ENCODE measurements around the gene AK9.
"Not testable (repeated sequence)": the region's sequence is repeated elsewhere in the genome, so short reads cannot be mapped to it uniquely, and the experiment has no call there.

AK9 gene

GRCh38 chr6:109693111-109693510 lies 2.1 kb upstream of the AK9 start:
- no peak for ATAC-seq

GRCh38 chr6:109690373-109690736 lies 647 bp downstream of the AK9 start:
- ATAC-seq = peak; percentile 24 to 47

GRCh38 chr6:109687271-109687761 lies 3.7 kb downstream of the AK9 start:
- peak; percentile 14 to 15 for ATAC-seq

- no peak for ATAC-seq
Observed at GRCh38 chr6:109686566-109687265, 4.3 kb downstream of the AK9 start.

- not testable (repeated sequence) for ATAC-seq
Observed at GRCh38 chr6:109678661-109679505, 12.1 kb downstream of the AK9 start.

GRCh38 chr6:109678240-109678639 lies 12.8 kb downstream of the AK9 start:
- ATAC-seq = no peak

GRCh38 chr6:109676724-109677123 lies 14.3 kb downstream of the AK9 start:
- ATAC-seq = no peak

GRCh38 chr6:109672839-109673238 lies 18.2 kb downstream of the AK9 start:
- ATAC-seq = no peak

GRCh38 chr6:109672175-109672574 lies 18.8 kb downstream of the AK9 start:
- no peak for ATAC-seq

- ATAC-seq = no peak
Observed at GRCh38 chr6:109671733-109672132, 19.3 kb downstream of the AK9 start.

GRCh38 chr6:109669811-109670210 lies 21.2 kb downstream of the AK9 start:
- no peak for ATAC-seq

GRCh38 chr6:109662192-109662591 lies 28.8 kb downstream of the AK9 start:
- ATAC-seq = no peak

- peak; percentile 32 to 58 for ATAC-seq
Observed at GRCh38 chr6:109660526-109661320, 30.3 kb downstream of the AK9 start.

GRCh38 chr6:109655761-109656262 lies 35.2 kb downstream of the AK9 start:
- ATAC-seq = no peak

- ATAC-seq = no peak
Observed at GRCh38 chr6:109653264-109653663, 37.7 kb downstream of the AK9 start.

GRCh38 chr6:109644131-109644530 lies 46.9 kb downstream of the AK9 start:
- no peak for ATAC-seq

GRCh38 chr6:109632405-109632804 lies 58.6 kb downstream of the AK9 start:
- no peak for ATAC-seq

GRCh38 chr6:109631403-109631802 lies 59.6 kb downstream of the AK9 start:
- ATAC-seq = no peak

- no peak for ATAC-seq
Observed at GRCh38 chr6:109628158-109629000, 62.6 kb downstream of the AK9 start.

GRCh38 chr6:109626311-109626710 lies 64.7 kb downstream of the AK9 start:
- ATAC-seq = no peak

- no peak for ATAC-seq
Observed at GRCh38 chr6:109625199-109625598, 65.8 kb downstream of the AK9 start.

GRCh38 chr6:109623288-109623687 lies 67.7 kb downstream of the AK9 start:
- no peak for ATAC-seq

All from activated CD4-positive, CD25-positive, alpha-beta regulatory T cell treated with anti-CD3 and anti-CD28 coated beads, Interleukin-2, amount 50 U/mL, for 24 hours (primary cell).